ENCODE data around the gene PDSS1. TPM values are rescaled to one million over a fixed set of nuclear protein-coding genes. Genes with fewer than 3 reads are reported as not detected.

The PDSS1 gene
- total RNA-seq, 1 experiment from 2014 or later = 18.4 TPM

GRCh38 chr10:26792758-26793495 lies 95.4 kb downstream of the PDSS1 start:
- no peak overlapping the region for H3K27ac ChIP-seq (ENCODE audit: insufficient read length, low read depth, low read length)
- TF ChIP-seq, protein P1, sequence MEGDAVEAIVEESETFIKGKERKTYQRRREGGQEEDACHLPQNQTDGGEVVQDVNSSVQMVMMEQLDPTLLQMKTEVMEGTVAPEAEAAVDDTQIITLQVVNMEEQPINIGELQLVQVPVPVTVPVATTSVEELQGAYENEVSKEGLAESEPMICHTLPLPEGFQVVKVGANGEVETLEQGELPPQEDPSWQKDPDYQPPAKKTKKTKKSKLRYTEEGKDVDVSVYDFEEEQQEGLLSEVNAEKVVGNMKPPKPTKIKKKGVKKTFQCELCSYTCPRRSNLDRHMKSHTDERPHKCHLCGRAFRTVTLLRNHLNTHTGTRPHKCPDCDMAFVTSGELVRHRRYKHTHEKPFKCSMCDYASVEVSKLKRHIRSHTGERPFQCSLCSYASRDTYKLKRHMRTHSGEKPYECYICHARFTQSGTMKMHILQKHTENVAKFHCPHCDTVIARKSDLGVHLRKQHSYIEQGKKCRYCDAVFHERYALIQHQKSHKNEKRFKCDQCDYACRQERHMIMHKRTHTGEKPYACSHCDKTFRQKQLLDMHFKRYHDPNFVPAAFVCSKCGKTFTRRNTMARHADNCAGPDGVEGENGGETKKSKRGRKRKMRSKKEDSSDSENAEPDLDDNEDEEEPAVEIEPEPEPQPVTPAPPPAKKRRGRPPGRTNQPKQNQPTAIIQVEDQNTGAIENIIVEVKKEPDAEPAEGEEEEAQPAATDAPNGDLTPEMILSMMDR (conservative IDR thresholded peaks at IDR 0.05) = no peak
- H3T11ph ChIP-seq (ENCODE audit: low read length) = no peak overlapping the region
- H3K27me3 Mint-ChIP-seq (ENCODE audit: low read depth) = no peaks in the 10 kb centered on the region
- peaks cover 5 to 33% (median 19%) of the 10 kb centered on the region in 3 experiments for H3K36me3 Mint-ChIP-seq (ENCODE audit: insufficient read depth in 1 of 3, low read depth in 3 of 3)
- H3K9me3 Mint-ChIP-seq = peaks cover 12 to 19% of the 10 kb centered on the region in 2 experiments; a peak in 4 of 5 replicates
- H3K27me3 ChIP-seq (ENCODE audit: insufficient read depth, low read length) = no peaks in the 10 kb centered on the region
- no peak overlapping the region for H3K4me2 ChIP-seq (ENCODE audit: insufficient read depth, insufficient read length, low read length)
- H4K8ac ChIP-seq (replicated peaks; ENCODE audit: insufficient read length, low read depth, low read length) = no peak overlapping the region
- H2BK120ac ChIP-seq (ENCODE audit: low read depth, low read length, poor library complexity, severe bottlenecking) = no peak overlapping the region
- no peak overlapping the region for H2BK12ac ChIP-seq (ENCODE audit: insufficient read length, low read depth, low read length)
- no peak for DNase-seq
- H4K91ac ChIP-seq (ENCODE audit: insufficient read length, low read depth, low read length) = no peak overlapping the region
- H2AFZ ChIP-seq (ENCODE audit: low read length) = no peak overlapping the region
- no peak overlapping the region for H3K56ac ChIP-seq (ENCODE audit: insufficient read length, low read depth, low read length)
- no peaks in the 10 kb centered on the region for H3K9me3 ChIP-seq (ENCODE audit: control insufficient read depth, low read depth, low read length)
- H3K4me1 ChIP-seq (ENCODE audit: insufficient read depth, low read length) = no peaks in the 10 kb centered on the region
- no peaks in the 10 kb centered on the region for H4K20me1 ChIP-seq (ENCODE audit: control insufficient read depth, insufficient read depth, insufficient read length)
- H3K9ac ChIP-seq (ENCODE audit: extremely low read depth, insufficient read length, low read length) = no peak overlapping the region
- no peaks in the 10 kb centered on the region for H3K79me1 ChIP-seq (ENCODE audit: insufficient read depth, low read depth, low read length, poor library complexity, severe bottlenecking)
- peaks cover 0 to 5% of the 10 kb centered on the region in 2 experiments; a peak in 2 of 4 replicates for H3K4me1 Mint-ChIP-seq
- no peak overlapping the region for H3K23ac ChIP-seq (ENCODE audit: insufficient read length, low read depth, low read length)
- H3K4me3 Mint-ChIP-seq = no peak overlapping the region
- no peak overlapping the region for H2BK5ac ChIP-seq (ENCODE audit: insufficient read length, low read length)
- no peak overlapping the region for H2BK15ac ChIP-seq (ENCODE audit: low read depth, low read length)
- no peak overlapping the region for H3K4ac ChIP-seq (ENCODE audit: low read depth, low read length)
- no peak overlapping the region for H2BK20ac ChIP-seq (ENCODE audit: low read depth, low read length, poor library complexity, severe bottlenecking)
- H4K5ac ChIP-seq (ENCODE audit: insufficient read length, low read depth, low read length) = no peak overlapping the region
- H3K18ac ChIP-seq (ENCODE audit: insufficient read length, low read depth, low read length) = no peak overlapping the region
- no peak overlapping the region for H3K14ac ChIP-seq (ENCODE audit: insufficient read depth, low read length)
- no CpG with 5 or more reads among the region's 2 CpGs for whole genome bisulfite sequencing (ENCODE audit: extremely low coverage, insufficient read length, low lambda C conversion rate)
- H2AK5ac ChIP-seq (ENCODE audit: insufficient read length, low read length) = no peak overlapping the region
- H3K79me2 ChIP-seq (ENCODE audit: insufficient read depth, low read length) = no peaks in the 10 kb centered on the region; the same call in 1 of the 2 replicates
- no peaks in the 10 kb centered on the region for H3K23me2 ChIP-seq (ENCODE audit: insufficient read length, low read depth, low read length, poor library complexity, severe bottlenecking)
- H3K27ac Mint-ChIP-seq = peak overlapping the region in 1 of 3 experiments; percentile 18; a peak in 1 of 7 replicates

Other genes with a start within 250 kb of the PDSS1 start
- gene ABI1, start 163.3 kb downstream of the PDSS1 start, total RNA-seq (2021) = 35.8 and 36.9 TPM in 2 replicates